ENCODE data around the gene DCAF12.

Gene DCAF12

DNA sequence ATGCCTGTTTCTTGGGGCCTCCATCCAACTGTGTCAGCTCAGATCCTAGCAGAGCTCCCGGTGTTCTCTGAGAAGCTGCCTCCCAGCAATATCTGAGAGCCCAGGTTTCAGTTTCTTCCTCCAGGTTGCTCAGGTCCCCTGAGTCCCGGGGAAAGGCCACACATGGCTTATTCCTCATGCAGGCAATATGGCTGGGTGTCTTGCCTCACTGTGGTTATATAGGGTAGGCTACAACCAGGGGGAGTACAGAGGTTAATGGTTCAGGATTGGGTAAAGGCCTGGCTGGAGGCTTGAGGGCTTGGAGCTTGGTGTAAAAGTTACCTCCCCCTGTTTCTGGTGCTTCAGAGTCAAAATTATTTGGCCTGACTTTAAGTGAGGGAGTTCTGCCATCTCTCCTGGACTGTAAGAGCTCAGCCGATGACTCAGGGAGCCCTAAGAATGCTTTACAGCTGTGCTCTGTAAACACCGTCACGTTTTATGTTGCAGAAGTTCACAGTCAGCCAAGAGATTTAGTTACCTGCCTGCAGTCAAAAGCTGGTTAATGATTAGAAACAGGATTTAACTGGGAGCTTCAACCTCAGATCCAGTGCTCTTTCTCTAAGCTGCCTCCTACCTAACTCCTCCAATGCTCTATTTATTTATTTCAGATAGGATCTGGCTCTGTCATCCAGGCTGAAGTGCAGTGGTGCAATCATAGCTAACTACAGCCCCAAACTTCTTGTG lies 53.5 kb downstream of the DCAF12 start:
- H3K4me3 ChIP-seq (ENCODE audit: low read depth, low read length) = no peak overlapping the region

GRCh38 chr9:34072410-34072809 lies 54.1 kb downstream of the DCAF12 start:
- DNase-seq = no peak
- no peak overlapping the region for H3K27ac ChIP-seq
- in situ Hi-C loops (cut with HindIII; ENCODE audit: low pct_ligation_motif_present, low sequenced_read_pairs) = no loop called here
- TF ChIP-seq, protein P1, sequence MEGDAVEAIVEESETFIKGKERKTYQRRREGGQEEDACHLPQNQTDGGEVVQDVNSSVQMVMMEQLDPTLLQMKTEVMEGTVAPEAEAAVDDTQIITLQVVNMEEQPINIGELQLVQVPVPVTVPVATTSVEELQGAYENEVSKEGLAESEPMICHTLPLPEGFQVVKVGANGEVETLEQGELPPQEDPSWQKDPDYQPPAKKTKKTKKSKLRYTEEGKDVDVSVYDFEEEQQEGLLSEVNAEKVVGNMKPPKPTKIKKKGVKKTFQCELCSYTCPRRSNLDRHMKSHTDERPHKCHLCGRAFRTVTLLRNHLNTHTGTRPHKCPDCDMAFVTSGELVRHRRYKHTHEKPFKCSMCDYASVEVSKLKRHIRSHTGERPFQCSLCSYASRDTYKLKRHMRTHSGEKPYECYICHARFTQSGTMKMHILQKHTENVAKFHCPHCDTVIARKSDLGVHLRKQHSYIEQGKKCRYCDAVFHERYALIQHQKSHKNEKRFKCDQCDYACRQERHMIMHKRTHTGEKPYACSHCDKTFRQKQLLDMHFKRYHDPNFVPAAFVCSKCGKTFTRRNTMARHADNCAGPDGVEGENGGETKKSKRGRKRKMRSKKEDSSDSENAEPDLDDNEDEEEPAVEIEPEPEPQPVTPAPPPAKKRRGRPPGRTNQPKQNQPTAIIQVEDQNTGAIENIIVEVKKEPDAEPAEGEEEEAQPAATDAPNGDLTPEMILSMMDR (IDR thresholded peaks at IDR 0.05; ENCODE audit: low read depth, low read length, missing control alignments) = no peak
- H3K36me3 ChIP-seq (replicated peaks) = no peaks in the 10 kb centered on the region
- H3K4me3 ChIP-seq (ENCODE audit: low read depth, low read length) = no peak overlapping the region
- no peaks in the 10 kb centered on the region for H3K27me3 ChIP-seq (replicated peaks)

More for the DNA sequence above, 53.5 kb downstream of the DCAF12 start:
- in situ Hi-C loops (cut with HindIII; ENCODE audit: low pct_ligation_motif_present, low sequenced_read_pairs) = no loop called here
- Histone ChIP-seq H3K36me3 (replicated peaks) (no peaks in the 10 kb centered on the region), H3K27me3 (replicated peaks) (no peaks in the 10 kb centered on the region), H3K27ac (no peak overlapping the region)
- peak; percentile 50 for DNase-seq
- TF ChIP-seq, protein P1 (IDR thresholded peaks at IDR 0.05; ENCODE audit: low read depth, low read length, missing control alignments) = no peak

- Histone ChIP-seq H3K4me3 (ENCODE audit: low read depth, low read length) (no peak overlapping the region), H3K36me3 (replicated peaks) (no peaks in the 10 kb centered on the region), H3K27me3 (replicated peaks) (no peaks in the 10 kb centered on the region), H3K27ac (no peak overlapping the region)
- TF ChIP-seq, protein P1 (IDR thresholded peaks at IDR 0.05; ENCODE audit: low read depth, low read length, missing control alignments) = no peak
- no peak for DNase-seq
- in situ Hi-C loops (cut with HindIII; ENCODE audit: low pct_ligation_motif_present, low sequenced_read_pairs) = no loop called here
Observed at GRCh38 chr9:34070606-34071324, 55.7 kb downstream of the DCAF12 start.

- no peak for DNase-seq
- Histone ChIP-seq H3K27me3 (replicated peaks) (no peaks in the 10 kb centered on the region), H3K36me3 (replicated peaks) (no peaks in the 10 kb centered on the region), H3K27ac (no peak overlapping the region), H3K4me3 (ENCODE audit: low read depth, low read length) (no peak overlapping the region)
- in situ Hi-C loops (cut with HindIII; ENCODE audit: low pct_ligation_motif_present, low sequenced_read_pairs) = no loop called here
- TF ChIP-seq, protein P1 (IDR thresholded peaks at IDR 0.05; ENCODE audit: low read depth, low read length, missing control alignments) = no peak
Observed at GRCh38 chr9:34069831-34070230, 56.7 kb downstream of the DCAF12 start.

DNA sequence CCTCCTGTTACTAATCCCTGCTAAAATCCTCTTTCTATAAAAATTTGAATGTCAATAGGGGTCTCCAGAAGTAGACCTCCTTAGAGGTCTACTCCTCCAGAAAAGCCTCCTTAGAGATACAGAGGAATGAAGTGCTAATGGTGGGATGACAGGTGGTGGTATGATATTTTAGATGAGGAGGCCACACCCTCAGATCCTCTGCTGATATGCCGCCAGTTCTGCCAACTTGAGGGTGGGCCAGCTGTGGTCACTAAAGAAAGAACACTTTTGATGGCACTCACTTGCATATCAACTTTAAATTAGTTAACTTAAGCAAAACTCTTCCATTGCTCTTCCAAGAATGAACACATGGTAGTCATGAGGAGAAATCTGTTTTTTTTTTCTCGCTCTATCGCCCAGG lies 61.0 kb downstream of the DCAF12 start:
- H3K27ac ChIP-seq = no peak overlapping the region
- no peaks in the 10 kb centered on the region for H3K36me3 ChIP-seq (replicated peaks)
- H3K4me3 ChIP-seq (ENCODE audit: low read depth, low read length) = no peak overlapping the region
- TF ChIP-seq, protein P1 (IDR thresholded peaks at IDR 0.05; ENCODE audit: low read depth, low read length, missing control alignments) = no peak
- in situ Hi-C loops (cut with HindIII; ENCODE audit: low pct_ligation_motif_present, low sequenced_read_pairs) = no loop called here
- no peak for DNase-seq
- H3K27me3 ChIP-seq (replicated peaks) = no peaks in the 10 kb centered on the region
